ENCODE results near the gene LRBA.

- no peak for TF ChIP-seq CTCF (IDR thresholded peaks at IDR 0.05 in 4 of 5, conservative IDR thresholded peaks at IDR 0.05 in 1 of 5)
- no peak for TF ChIP-seq POLR2A (IDR thresholded peaks at IDR 0.05)
Measured at GRCh38 chr4:150591904-150592303, 423.2 kb downstream of the LRBA start.

All from gastrocnemius medialis (tissue), 4 donors.